ENCODE data around the gene CSMD2. TPM values are rescaled to one million over a fixed set of nuclear protein-coding genes. Genes with fewer than 3 reads are reported as not detected.

CSMD2 gene
- total and polyA plus RNA-seq, 2 donors from 2014 or later, result 0.47 TPM; not detected in 1

DNA sequence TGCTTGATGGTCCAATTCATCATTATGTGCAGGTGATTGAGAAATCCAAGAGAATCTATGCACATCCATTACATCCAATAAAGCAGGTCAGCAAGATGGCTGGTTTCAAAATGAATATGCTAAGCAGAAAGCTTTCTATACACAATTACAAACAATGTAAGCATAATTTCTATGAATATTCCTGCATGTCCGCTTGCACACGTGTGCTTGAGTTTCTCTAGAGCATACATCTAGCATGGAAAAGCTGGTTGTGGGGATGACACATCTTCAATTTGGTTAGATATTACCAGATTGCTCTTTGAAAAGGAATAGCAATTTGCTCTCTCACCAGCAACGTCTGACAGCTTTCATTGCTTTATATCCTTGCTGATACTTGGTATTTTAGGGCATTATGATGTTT lies 461.6 kb downstream of the CSMD2 start:
- H3K4me1 ChIP-seq (ENCODE audit: control insufficient read depth in 2 of 3, insufficient read depth in 2 of 3, low read depth in 1 of 3, low read length in 3 of 3), result no peaks in the 10 kb centered on the region
- no peak for FAIRE-seq
- no peaks in the 10 kb centered on the region for H3K9me3 ChIP-seq (ENCODE audit: control insufficient read depth in 2 of 3, insufficient read depth in 1 of 3, low read length in 3 of 3)
- no peaks in the 10 kb centered on the region for H3K27me3 ChIP-seq (ENCODE audit: control insufficient read depth, insufficient read depth, low read length)
- TF ChIP-seq, protein P1, sequence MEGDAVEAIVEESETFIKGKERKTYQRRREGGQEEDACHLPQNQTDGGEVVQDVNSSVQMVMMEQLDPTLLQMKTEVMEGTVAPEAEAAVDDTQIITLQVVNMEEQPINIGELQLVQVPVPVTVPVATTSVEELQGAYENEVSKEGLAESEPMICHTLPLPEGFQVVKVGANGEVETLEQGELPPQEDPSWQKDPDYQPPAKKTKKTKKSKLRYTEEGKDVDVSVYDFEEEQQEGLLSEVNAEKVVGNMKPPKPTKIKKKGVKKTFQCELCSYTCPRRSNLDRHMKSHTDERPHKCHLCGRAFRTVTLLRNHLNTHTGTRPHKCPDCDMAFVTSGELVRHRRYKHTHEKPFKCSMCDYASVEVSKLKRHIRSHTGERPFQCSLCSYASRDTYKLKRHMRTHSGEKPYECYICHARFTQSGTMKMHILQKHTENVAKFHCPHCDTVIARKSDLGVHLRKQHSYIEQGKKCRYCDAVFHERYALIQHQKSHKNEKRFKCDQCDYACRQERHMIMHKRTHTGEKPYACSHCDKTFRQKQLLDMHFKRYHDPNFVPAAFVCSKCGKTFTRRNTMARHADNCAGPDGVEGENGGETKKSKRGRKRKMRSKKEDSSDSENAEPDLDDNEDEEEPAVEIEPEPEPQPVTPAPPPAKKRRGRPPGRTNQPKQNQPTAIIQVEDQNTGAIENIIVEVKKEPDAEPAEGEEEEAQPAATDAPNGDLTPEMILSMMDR (IDR thresholded peaks at IDR 0.05; ENCODE audit: borderline replicate concordance, extremely low read depth, insufficient read depth), result no peak
- intact Hi-C loops (cut with DNase I), result no loop called here
- H3K27ac ChIP-seq (ENCODE audit: low read depth in 2 of 2, low read length in 2 of 2), result no peak overlapping the region
- no peaks in the 10 kb centered on the region for H3K36me3 ChIP-seq (ENCODE audit: control insufficient read depth in 2 of 3, insufficient read depth in 3 of 3, low read length in 3 of 3)
- no peak overlapping the region for H3K4me3 ChIP-seq (ENCODE audit: low read length in 3 of 3)
- DNase-seq, result no peak
- no peak overlapping the region for H3K9ac ChIP-seq (ENCODE audit: low read length in 3 of 3)

DNA sequence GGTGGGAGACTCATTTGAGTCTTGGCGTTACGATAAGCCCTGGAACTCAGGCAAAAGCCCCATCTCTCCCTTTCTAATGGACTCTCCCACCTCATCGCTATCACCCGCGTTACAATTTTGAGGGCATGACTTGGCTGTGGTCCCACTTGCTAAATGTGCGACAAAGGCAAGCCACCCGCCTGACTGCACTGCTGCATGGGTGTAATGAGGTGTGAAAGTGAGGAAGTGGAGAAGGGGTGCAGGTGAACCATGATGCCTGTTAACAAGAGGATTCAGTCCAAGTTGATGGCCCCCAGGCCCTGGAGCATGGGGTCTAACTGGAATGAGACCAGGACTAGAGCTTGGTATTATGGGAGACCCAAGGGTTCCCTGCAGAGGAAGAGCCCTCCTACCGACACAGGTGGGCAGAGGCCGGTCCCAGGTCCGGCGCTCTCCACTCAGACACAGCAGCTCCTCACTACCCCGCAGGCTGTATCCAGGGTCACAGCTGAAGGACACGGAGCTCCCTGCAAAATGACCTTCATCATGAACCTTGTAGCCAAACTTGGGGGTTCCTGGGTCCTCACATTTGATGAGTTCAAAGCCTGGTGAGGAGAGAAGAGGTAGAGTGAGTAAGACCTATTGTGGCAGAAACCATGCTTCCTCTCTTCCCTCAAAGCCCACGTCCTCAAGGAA lies 466.5 kb downstream of the CSMD2 start:
- TF ChIP-seq, protein P1 (IDR thresholded peaks at IDR 0.05; ENCODE audit: borderline replicate concordance, extremely low read depth, insufficient read depth), result no peak
- no peak overlapping the region for H3K9ac ChIP-seq (ENCODE audit: low read length in 3 of 3)
- H3K36me3 ChIP-seq (ENCODE audit: control insufficient read depth in 2 of 3, insufficient read depth in 3 of 3, low read length in 3 of 3), result no peaks in the 10 kb centered on the region
- no peaks in the 10 kb centered on the region for H3K9me3 ChIP-seq (ENCODE audit: control insufficient read depth in 2 of 3, insufficient read depth in 1 of 3, low read length in 3 of 3)
- peak in 1 of 5 donors; percentile 2 for DNase-seq
- H3K27ac ChIP-seq (ENCODE audit: low read depth in 2 of 2, low read length in 2 of 2), result no peak overlapping the region
- intact Hi-C loops (cut with DNase I), result no loop called here
- H3K4me3 ChIP-seq (ENCODE audit: low read length in 3 of 3), result no peak overlapping the region
- no peaks in the 10 kb centered on the region for H3K27me3 ChIP-seq (ENCODE audit: control insufficient read depth, insufficient read depth, low read length)
- H3K4me1 ChIP-seq (ENCODE audit: control insufficient read depth in 2 of 3, insufficient read depth in 2 of 3, low read depth in 1 of 3, low read length in 3 of 3), result no peaks in the 10 kb centered on the region
- no peak for FAIRE-seq

DNA sequence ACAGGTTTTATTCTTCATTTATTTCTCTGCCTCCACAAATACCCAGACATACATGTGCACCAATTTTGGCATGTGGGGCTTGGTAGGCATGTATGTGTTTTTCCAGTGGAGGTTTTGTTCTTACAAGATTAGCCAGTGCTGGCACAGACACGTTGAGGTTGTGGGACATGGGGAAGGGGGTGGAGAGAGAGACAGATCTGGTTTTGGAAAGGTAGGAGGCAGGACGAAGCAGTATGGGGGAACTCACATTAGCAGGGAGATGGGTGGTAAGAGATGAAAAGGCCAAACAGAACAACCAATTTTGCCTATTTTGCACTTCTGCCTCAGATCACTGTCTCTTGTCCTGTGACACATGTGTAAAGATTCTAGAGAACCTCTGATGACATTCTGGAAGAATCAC lies 467.2 kb downstream of the CSMD2 start:
- TF ChIP-seq, protein P1 (IDR thresholded peaks at IDR 0.05; ENCODE audit: borderline replicate concordance, extremely low read depth, insufficient read depth), result no peak
- FAIRE-seq (no peak), DNase-seq (no peak)
- H3K4me1 ChIP-seq (ENCODE audit: control insufficient read depth in 2 of 3, insufficient read depth in 2 of 3, low read depth in 1 of 3, low read length in 3 of 3), result no peaks in the 10 kb centered on the region
- no peaks in the 10 kb centered on the region for H3K9me3 ChIP-seq (ENCODE audit: control insufficient read depth in 2 of 3, insufficient read depth in 1 of 3, low read length in 3 of 3)
- H3K27me3 ChIP-seq (ENCODE audit: control insufficient read depth, insufficient read depth, low read length), result no peaks in the 10 kb centered on the region
- H3K27ac ChIP-seq (ENCODE audit: low read depth in 2 of 2, low read length in 2 of 2), result no peak overlapping the region
- no peak overlapping the region for H3K9ac ChIP-seq (ENCODE audit: low read length in 3 of 3)
- H3K36me3 ChIP-seq (ENCODE audit: control insufficient read depth in 2 of 3, insufficient read depth in 3 of 3, low read length in 3 of 3), result no peaks in the 10 kb centered on the region
- intact Hi-C loops (cut with DNase I), result no loop called here
- H3K4me3 ChIP-seq (ENCODE audit: low read length in 3 of 3), result no peak overlapping the region

DNA sequence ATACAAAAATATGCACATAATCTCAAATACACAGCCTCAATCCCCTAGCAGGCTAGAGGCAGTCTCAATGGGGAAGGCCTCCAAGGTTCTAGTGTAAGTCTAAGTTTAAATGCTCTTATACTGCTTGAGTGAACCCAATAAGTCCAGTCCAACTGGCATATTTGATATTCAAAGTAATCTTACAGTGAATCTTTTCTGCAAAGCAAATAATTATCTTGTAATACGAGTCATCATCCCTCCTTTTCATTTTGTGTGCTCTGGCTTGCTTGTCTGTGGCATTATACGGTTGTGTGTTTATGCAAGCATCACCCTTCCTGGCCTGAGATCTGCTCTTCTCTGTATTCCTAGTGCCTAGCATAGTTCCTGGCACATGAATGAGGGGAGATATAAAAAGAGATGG lies 468.1 kb downstream of the CSMD2 start:
- no peak for FAIRE-seq
- Histone ChIP-seq H3K27me3 (ENCODE audit: control insufficient read depth, insufficient read depth, low read length) (no peaks in the 10 kb centered on the region), H3K9ac (ENCODE audit: low read length in 3 of 3) (no peak overlapping the region), H3K9me3 (ENCODE audit: control insufficient read depth in 2 of 3, insufficient read depth in 1 of 3, low read length in 3 of 3) (no peaks in the 10 kb centered on the region), H3K36me3 (ENCODE audit: control insufficient read depth in 2 of 3, insufficient read depth in 3 of 3, low read length in 3 of 3) (no peaks in the 10 kb centered on the region), H3K27ac (ENCODE audit: low read depth in 2 of 2, low read length in 2 of 2) (no peak overlapping the region), H3K4me3 (ENCODE audit: low read length in 3 of 3) (no peak overlapping the region), H3K4me1 (ENCODE audit: control insufficient read depth in 2 of 3, insufficient read depth in 2 of 3, low read depth in 1 of 3, low read length in 3 of 3) (no peaks in the 10 kb centered on the region)
- intact Hi-C loops (cut with DNase I), result no loop called here
- TF ChIP-seq, protein P1 (IDR thresholded peaks at IDR 0.05; ENCODE audit: borderline replicate concordance, extremely low read depth, insufficient read depth), result no peak
- DNase-seq, result no peak

Data from kidney (tissue), 14 donors.